HepG2 (cell line): ENCODE measurements around the gene GNG3. TPM values are rescaled to one million over a fixed set of nuclear protein-coding genes. Genes with fewer than 3 reads are reported as not detected.
A peak's percentile ranks its signal among the peaks of the same experiment; 100 is the strongest.

Experiments used
- AHR ChIP-seq: IDR thresholded peaks from 2 replicates; pipeline ENCODE4 v1.6.1; 2018; ENCODE audit warnings: missing genetic modification reagents, missing compliant biosample characterization
- DPF2 ChIP-seq: sonication (generic); formaldehyde crosslinking; IDR thresholded peaks from 2 replicates; pipeline ENCODE4 v1.4.0; 2020; ENCODE audit warnings: mild to moderate bottlenecking, low read depth, missing genetic modification reagents, borderline replicate concordance
- HNRNPUL1 ChIP-seq: fragments of 200-400 bp; formaldehyde crosslinking; IDR thresholded peaks from 2 replicates; pipeline ENCODE4 v1.6.1; 2017; ENCODE audit warnings: low read depth, mild to moderate bottlenecking, low read length, moderate library complexity
- IRF2 ChIP-seq: IDR thresholded peaks from 2 replicates; pipeline ENCODE4 v1.6.1; 2018; ENCODE audit warnings: missing genetic modification reagents, missing compliant biosample characterization
- KLF9 ChIP-seq: IDR thresholded peaks from 2 replicates; pipeline ENCODE4 v1.6.1; 2016; ENCODE audit warnings: low read depth
- NR2C2 ChIP-seq: sonication (generic); formaldehyde crosslinking; IDR thresholded peaks from 2 replicates; pipeline ENCODE4 v1.4.0; 2020; ENCODE audit warnings: missing genetic modification reagents, mild to moderate bottlenecking, moderate library complexity, borderline replicate concordance
- ZNF17 ChIP-seq: sonication (generic); formaldehyde crosslinking; IDR thresholded peaks from 2 replicates; pipeline ENCODE4 v1.5.0; 2020; ENCODE audit warnings: mild to moderate bottlenecking, missing genetic modification reagents
- ZNF441 ChIP-seq: sonication (generic); formaldehyde crosslinking; IDR thresholded peaks from 2 replicates; pipeline ENCODE4 v1.7.0; 2021; ENCODE audit warnings: missing genetic modification reagents, borderline replicate concordance
- ZNF496 ChIP-seq: sonication (generic); formaldehyde crosslinking; IDR thresholded peaks from 2 replicates; pipeline ENCODE4 v1.8.1; 2023; ENCODE audit warnings: mild to moderate bottlenecking, moderate library complexity, missing genetic modification reagents; ENCODE audit not compliant: insufficient replicate concordance
- ZNF547 ChIP-seq: sonication (generic); formaldehyde crosslinking; IDR thresholded peaks from 2 replicates; pipeline ENCODE4 v1.5.1; 2020; ENCODE audit warnings: mild to moderate bottlenecking, missing genetic modification reagents
- polyA plus RNA-seq, 8 experiments: library from polyadenylated mRNA; depleted of rRNA in 3 of 8; stranded (reverse) in 7 of 8; unstranded in 1 of 8; fragments of >200 nt; fragmentation: Illumina TruSeq in 4 of 8; extraction: Trizol in 4 of 8; gene quantifications; 2 replicates each; pipeline versions ENCODE4 v1.2.1 to v1.2.3, GENCODE V29; 2011 to 2016; ENCODE audit warnings: low read depth in 4 of 8, missing spikeins in 1 of 8, mixed read lengths in 1 of 8; ENCODE audit not compliant: insufficient read depth in 1 of 8
- total RNA-seq, 5 experiments: library from RNA; depleted of rRNA; stranded (reverse); fragments of >200 nt; fragmentation: Illumina TruSeq; extraction: Trizol; gene quantifications; 2 replicates each; pipeline ENCODE4 v1.2.3, GENCODE V29; 2016; ENCODE audit warnings: low read depth in 1 of 5
- TF ChIP-seq, protein P1 (sequence below): sonication (generic); formaldehyde crosslinking; IDR thresholded peaks from 2 replicates; pipeline ENCODE4 v1.5.1; 2020; ENCODE audit warnings: missing genetic modification reagents, mild to moderate bottlenecking, borderline replicate concordance
- TF ChIP-seq, protein P2 (sequence below): sonication (generic); formaldehyde crosslinking; IDR thresholded peaks from 2 replicates; pipeline ENCODE4 v1.4.0; 2020; ENCODE audit warnings: missing genetic modification reagents, borderline replicate concordance
- TF ChIP-seq, protein P3 (sequence below), 2 experiments: sonication (generic) in 1 of 2; formaldehyde crosslinking in 1 of 2; IDR thresholded peaks; 2 replicates each; pipeline versions ENCODE4 v1.4.0 to v1.6.1; 2016 to 2020; ENCODE audit warnings: borderline replicate concordance in 1 of 2, low read depth in 1 of 2, mild to moderate bottlenecking in 1 of 2, missing genetic modification reagents in 1 of 2
- TF ChIP-seq, protein P4 (sequence below): sonication (generic); formaldehyde crosslinking; IDR thresholded peaks from 2 replicates; pipeline ENCODE4 v1.4.0; 2020; ENCODE audit warnings: missing genetic modification reagents

GNG3 gene
- total and polyA plus RNA-seq, 2 of the 13 experiments (the other 11 are each of a cell fraction or from before 2014, with no cell fraction given), result not detected

DNA sequence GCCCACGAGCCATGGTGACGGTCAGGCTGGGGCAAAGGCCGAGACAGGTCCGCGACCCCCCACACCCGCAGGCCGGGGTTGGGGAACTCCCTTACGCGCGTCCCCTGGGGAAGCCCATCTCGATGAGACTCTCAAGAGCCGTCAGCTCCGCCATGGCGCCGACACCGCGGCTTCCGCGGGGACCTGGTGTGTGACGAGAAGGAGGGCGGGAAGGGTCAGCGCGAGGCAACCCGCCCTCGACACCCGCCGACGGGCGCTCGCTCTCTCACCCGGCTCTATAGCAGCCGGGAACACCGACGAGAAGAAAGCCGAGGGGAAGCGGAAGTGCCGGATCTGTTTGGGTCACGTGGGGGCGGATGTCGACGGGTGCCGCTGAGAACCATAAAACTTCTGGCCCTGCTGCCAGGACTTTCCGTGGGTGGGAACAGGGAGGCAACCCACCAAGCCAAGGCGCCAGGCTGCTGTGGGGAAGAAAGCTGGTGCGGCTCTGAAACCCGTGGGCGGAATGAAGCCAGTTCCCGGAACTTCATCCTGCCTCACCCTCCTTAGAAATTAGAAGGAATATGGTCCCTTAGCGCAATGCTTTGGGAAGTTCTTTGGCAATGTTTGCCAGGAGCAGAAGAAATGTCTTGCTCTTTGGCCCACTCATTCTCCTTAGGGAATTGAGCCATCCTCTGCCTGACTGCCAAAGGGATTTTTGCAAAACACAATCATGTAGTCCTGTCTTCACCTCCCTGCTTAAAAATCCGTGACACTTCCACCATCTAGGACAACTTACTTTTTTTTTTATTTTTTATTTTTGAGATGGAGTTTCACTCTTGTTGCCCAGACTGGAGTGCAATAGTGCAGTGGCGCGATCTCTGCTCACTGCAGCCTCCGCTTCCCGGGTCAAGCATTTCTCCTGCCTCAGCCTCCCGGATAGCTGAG lies 28.4 kb upstream of the GNG3 start, which contains the start of gene UBXN1 (continued):
- TF ChIP-seq HNRNPUL1 (no peak), ZNF441 (peak; percentile 67; the same call in 1 of the 2 replicates), ZNF17 (no peak), IRF2 (peak; percentile 76), ZNF496 (CRISPR knock-in tag) (no peak), AHR (no peak), ZNF547 (CRISPR knock-in tag) (peak; percentile 62), NR2C2 (CRISPR knock-in tag) (peak; percentile 72), KLF9 (CRISPR knock-in tag) (no peak), DPF2 (CRISPR knock-in tag) (no peak)
- TF ChIP-seq, protein P1, sequence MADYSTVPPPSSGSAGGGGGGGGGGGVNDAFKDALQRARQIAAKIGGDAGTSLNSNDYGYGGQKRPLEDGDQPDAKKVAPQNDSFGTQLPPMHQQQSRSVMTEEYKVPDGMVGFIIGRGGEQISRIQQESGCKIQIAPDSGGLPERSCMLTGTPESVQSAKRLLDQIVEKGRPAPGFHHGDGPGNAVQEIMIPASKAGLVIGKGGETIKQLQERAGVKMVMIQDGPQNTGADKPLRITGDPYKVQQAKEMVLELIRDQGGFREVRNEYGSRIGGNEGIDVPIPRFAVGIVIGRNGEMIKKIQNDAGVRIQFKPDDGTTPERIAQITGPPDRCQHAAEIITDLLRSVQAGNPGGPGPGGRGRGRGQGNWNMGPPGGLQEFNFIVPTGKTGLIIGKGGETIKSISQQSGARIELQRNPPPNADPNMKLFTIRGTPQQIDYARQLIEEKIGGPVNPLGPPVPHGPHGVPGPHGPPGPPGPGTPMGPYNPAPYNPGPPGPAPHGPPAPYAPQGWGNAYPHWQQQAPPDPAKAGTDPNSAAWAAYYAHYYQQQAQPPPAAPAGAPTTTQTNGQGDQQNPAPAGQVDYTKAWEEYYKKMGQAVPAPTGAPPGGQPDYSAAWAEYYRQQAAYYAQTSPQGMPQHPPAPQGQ (CRISPR knock-in tag), result no peak
- TF ChIP-seq, protein P2, sequence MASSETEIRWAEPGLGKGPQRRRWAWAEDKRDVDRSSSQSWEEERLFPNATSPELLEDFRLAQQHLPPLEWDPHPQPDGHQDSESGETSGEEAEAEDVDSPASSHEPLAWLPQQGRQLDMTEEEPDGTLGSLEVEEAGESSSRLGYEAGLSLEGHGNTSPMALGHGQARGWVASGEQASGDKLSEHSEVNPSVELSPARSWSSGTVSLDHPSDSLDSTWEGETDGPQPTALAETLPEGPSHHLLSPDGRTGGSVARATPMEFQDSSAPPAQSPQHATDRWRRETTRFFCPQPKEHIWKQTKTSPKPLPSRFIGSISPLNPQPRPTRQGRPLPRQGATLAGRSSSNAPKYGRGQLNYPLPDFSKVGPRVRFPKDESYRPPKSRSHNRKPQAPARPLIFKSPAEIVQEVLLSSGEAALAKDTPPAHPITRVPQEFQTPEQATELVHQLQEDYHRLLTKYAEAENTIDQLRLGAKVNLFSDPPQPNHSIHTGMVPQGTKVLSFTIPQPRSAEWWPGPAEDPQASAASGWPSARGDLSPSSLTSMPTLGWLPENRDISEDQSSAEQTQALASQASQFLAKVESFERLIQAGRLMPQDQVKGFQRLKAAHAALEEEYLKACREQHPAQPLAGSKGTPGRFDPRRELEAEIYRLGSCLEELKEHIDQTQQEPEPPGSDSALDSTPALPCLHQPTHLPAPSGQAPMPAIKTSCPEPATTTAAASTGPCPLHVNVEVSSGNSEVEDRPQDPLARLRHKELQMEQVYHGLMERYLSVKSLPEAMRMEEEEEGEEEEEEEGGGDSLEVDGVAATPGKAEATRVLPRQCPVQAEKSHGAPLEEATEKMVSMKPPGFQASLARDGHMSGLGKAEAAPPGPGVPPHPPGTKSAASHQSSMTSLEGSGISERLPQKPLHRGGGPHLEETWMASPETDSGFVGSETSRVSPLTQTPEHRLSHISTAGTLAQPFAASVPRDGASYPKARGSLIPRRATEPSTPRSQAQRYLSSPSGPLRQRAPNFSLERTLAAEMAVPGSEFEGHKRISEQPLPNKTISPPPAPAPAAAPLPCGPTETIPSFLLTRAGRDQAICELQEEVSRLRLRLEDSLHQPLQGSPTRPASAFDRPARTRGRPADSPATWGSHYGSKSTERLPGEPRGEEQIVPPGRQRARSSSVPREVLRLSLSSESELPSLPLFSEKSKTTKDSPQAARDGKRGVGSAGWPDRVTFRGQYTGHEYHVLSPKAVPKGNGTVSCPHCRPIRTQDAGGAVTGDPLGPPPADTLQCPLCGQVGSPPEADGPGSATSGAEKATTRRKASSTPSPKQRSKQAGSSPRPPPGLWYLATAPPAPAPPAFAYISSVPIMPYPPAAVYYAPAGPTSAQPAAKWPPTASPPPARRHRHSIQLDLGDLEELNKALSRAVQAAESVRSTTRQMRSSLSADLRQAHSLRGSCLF (CRISPR knock-in tag), result no peak
- TF ChIP-seq, protein P3, sequence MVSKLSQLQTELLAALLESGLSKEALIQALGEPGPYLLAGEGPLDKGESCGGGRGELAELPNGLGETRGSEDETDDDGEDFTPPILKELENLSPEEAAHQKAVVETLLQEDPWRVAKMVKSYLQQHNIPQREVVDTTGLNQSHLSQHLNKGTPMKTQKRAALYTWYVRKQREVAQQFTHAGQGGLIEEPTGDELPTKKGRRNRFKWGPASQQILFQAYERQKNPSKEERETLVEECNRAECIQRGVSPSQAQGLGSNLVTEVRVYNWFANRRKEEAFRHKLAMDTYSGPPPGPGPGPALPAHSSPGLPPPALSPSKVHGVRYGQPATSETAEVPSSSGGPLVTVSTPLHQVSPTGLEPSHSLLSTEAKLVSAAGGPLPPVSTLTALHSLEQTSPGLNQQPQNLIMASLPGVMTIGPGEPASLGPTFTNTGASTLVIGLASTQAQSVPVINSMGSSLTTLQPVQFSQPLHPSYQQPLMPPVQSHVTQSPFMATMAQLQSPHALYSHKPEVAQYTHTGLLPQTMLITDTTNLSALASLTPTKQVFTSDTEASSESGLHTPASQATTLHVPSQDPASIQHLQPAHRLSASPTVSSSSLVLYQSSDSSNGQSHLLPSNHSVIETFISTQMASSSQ (IDR thresholded peaks at IDR 0.05; ENCODE audit: low read depth), result no peak
- TF ChIP-seq, protein P3 (CRISPR knock-in tag; IDR thresholded peaks at IDR 0.05; ENCODE audit: borderline replicate concordance), result no peak
- TF ChIP-seq, protein P4, sequence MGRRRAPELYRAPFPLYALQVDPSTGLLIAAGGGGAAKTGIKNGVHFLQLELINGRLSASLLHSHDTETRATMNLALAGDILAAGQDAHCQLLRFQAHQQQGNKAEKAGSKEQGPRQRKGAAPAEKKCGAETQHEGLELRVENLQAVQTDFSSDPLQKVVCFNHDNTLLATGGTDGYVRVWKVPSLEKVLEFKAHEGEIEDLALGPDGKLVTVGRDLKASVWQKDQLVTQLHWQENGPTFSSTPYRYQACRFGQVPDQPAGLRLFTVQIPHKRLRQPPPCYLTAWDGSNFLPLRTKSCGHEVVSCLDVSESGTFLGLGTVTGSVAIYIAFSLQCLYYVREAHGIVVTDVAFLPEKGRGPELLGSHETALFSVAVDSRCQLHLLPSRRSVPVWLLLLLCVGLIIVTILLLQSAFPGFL (CRISPR knock-in tag), result no peak
